Liver (tissue), 9 donors: Measurements from ENCODE around the gene MIPEP. TPM values are rescaled to one million over a fixed set of nuclear protein-coding genes. Genes with fewer than 3 reads are reported as not detected.

ENCODE experiments used
- DNase-seq: peaks from one replicate; pipeline ENCODE4 v3.0.0-alpha.2; 2017; ENCODE audit warnings: low spot score
- H3K27ac ChIP-seq, 2 donors: one replicate each; pipeline ENCODE4 v1.7.0; 2013; ENCODE audit warnings: inconsistent platforms in 2 of 2, low read length in 2 of 2, control low read depth in 1 of 2, low read depth in 1 of 2, mild to moderate bottlenecking in 1 of 2
- H3K27me3 ChIP-seq, 4 donors: one replicate each; pipeline versions ENCODE4 v1.6.1 to v1.7.0; 2013; ENCODE audit warnings: low read length in 3 of 4, inconsistent platforms in 1 of 4, mild to moderate bottlenecking in 1 of 4, moderate library complexity in 1 of 4; ENCODE audit not compliant: control insufficient read depth in 4 of 4, insufficient read depth in 4 of 4
- H3K36me3 ChIP-seq, 4 donors: one replicate each; pipeline versions ENCODE4 v1.6.1 to v1.7.0; 2013; ENCODE audit warnings: low read length in 3 of 4, mild to moderate bottlenecking in 3 of 4, low read depth in 1 of 4, moderate library complexity in 1 of 4; ENCODE audit not compliant: control insufficient read depth in 4 of 4, insufficient read depth in 3 of 4
- H3K4me1 ChIP-seq, 4 donors: one replicate each; pipeline versions ENCODE4 v1.6.1 to v1.7.0; 2013; ENCODE audit warnings: low read length in 3 of 4, mild to moderate bottlenecking in 3 of 4, moderate library complexity in 1 of 4; ENCODE audit not compliant: control insufficient read depth in 4 of 4, insufficient read depth in 4 of 4
- H3K4me3 ChIP-seq, 3 donors: one replicate each; pipeline versions ENCODE4 v1.6.1 to v1.7.0; 2013; ENCODE audit warnings: low read length in 3 of 3, control low read depth in 1 of 3, low read depth in 1 of 3, mild to moderate bottlenecking in 1 of 3
- H3K9ac ChIP-seq, 2 donors: one replicate each; pipeline ENCODE4 v1.7.0; 2013; ENCODE audit warnings: low read length in 2 of 2, mild to moderate bottlenecking in 2 of 2, moderate library complexity in 2 of 2, control low read depth in 1 of 2, low read depth in 1 of 2
- H3K9me3 ChIP-seq, 4 donors: one replicate each; pipeline versions ENCODE4 v1.6.1 to v1.7.0; 2013; ENCODE audit warnings: low read length in 3 of 4; ENCODE audit not compliant: control insufficient read depth in 4 of 4
- ATF3 ChIP-seq: IDR thresholded peaks from 2 replicates; pipeline ENCODE4 v1.6.1; 2016; ENCODE audit warnings: antibody characterized with exemption
- CTCF ChIP-seq: fragments of 150-350 bp; IDR thresholded peaks from 2 replicates; pipeline ENCODE4 v1.5.1; 2017; ENCODE audit warnings: improper control_type of control experiment, low read depth, low read length; ENCODE audit not compliant: missing input control
- EGR1 ChIP-seq, 2 donors: IDR thresholded peaks; 2 replicates each; pipeline ENCODE4 v1.6.1; 2016 to 2018; ENCODE audit warnings: antibody characterized with exemption in 2 of 2, low read depth in 2 of 2
- FOXA1 ChIP-seq: IDR thresholded peaks from 2 replicates; pipeline ENCODE4 v1.6.1; 2016; ENCODE audit warnings: antibody characterized with exemption
- FOXA2 ChIP-seq: IDR thresholded peaks from 2 replicates; pipeline ENCODE4 v1.6.1; 2016; ENCODE audit warnings: antibody characterized with exemption
- GABPA ChIP-seq, 2 donors: IDR thresholded peaks in 1 of 2; conservative IDR thresholded peaks in 1 of 2; 2 replicates each; pipeline ENCODE4 v1.6.1; 2016; ENCODE audit warnings: antibody characterized with exemption in 2 of 2, mild to moderate bottlenecking in 1 of 2, moderate library complexity in 1 of 2
- HNF4A ChIP-seq, 2 donors: conservative IDR thresholded peaks; 2 replicates each; pipeline ENCODE4 v1.6.1; 2016; ENCODE audit warnings: antibody characterized with exemption in 2 of 2, mild to moderate bottlenecking in 2 of 2
- HNF4G ChIP-seq: IDR thresholded peaks from 2 replicates; pipeline ENCODE4 v1.6.1; 2016; ENCODE audit warnings: antibody characterized with exemption
- JUND ChIP-seq, 2 donors: IDR thresholded peaks; 2 replicates each; pipeline ENCODE4 v1.6.1; 2016; ENCODE audit warnings: antibody characterized with exemption in 2 of 2
- NR2F2 ChIP-seq: IDR thresholded peaks from 2 replicates; pipeline ENCODE4 v1.6.1; 2016; ENCODE audit warnings: antibody characterized with exemption
- RAD21 ChIP-seq, 2 donors: IDR thresholded peaks; 2 replicates each; pipeline ENCODE4 v1.6.1; 2016; ENCODE audit warnings: antibody characterized with exemption in 2 of 2, mild to moderate bottlenecking in 2 of 2
- REST ChIP-seq: IDR thresholded peaks from 2 replicates; pipeline ENCODE4 v1.6.1; 2016; ENCODE audit warnings: antibody characterized with exemption, mild to moderate bottlenecking
- RXRA ChIP-seq, 2 donors: IDR thresholded peaks; 2 replicates each; pipeline ENCODE4 v1.6.1; 2017 to 2018; ENCODE audit warnings: antibody characterized with exemption in 2 of 2, mild to moderate bottlenecking in 1 of 2
- SP1 ChIP-seq: IDR thresholded peaks from 2 replicates; pipeline ENCODE4 v1.6.1; 2018; ENCODE audit warnings: antibody characterized with exemption, mild to moderate bottlenecking
- TAF1 ChIP-seq: conservative IDR thresholded peaks from 2 replicates; pipeline ENCODE4 v1.6.1; 2016; ENCODE audit warnings: antibody characterized with exemption, mild to moderate bottlenecking
- YY1 ChIP-seq: IDR thresholded peaks from 2 replicates; pipeline ENCODE4 v1.6.1; 2016; ENCODE audit warnings: antibody characterized with exemption, mild to moderate bottlenecking
- WGBS: extraction: QIAGEN DNeasy Blood & Tissue Kit; methylation state at CpG from one replicate; pipeline ENCODE4 v1.1.7; 2013; 5-methylcytosine and 5-hydroxymethylcytosine counted together
- polyA plus RNA-seq, 2 donors: library from polyadenylated mRNA; stranded (reverse) in 1 of 2; unstranded in 1 of 2; fragments of 200-250 nt in 1 of 2; fragments of >200 nt in 1 of 2; fragmentation: Nextera tagmentation in 1 of 2; extraction: Ambion mirVana in 1 of 2; gene quantifications; one replicate each; pipeline versions ENCODE4 v1.2.1 to v1.2.3, GENCODE V29; 2013 to 2015
- total RNA-seq, 2 donors: library from RNA; depleted of rRNA; stranded (reverse); fragments of >200 nt; gene quantifications; one replicate each; pipeline ENCODE4 v1.2.3, GENCODE V29; 2014
- TF ChIP-seq, protein P1 (sequence below): IDR thresholded peaks from 2 replicates; pipeline ENCODE4 v1.6.1; 2016; ENCODE audit warnings: antibody characterized with exemption
- TF ChIP-seq, protein P2 (sequence below): IDR thresholded peaks from 2 replicates; pipeline ENCODE4 v1.6.1; 2016; ENCODE audit warnings: antibody characterized with exemption
- donor health status: healthy.
- donor health status: healthy.
- donor health status: healthy.
- donor health status: healthy.
- donor health status: healthy.

The MIPEP gene
- total and polyA plus RNA-seq, 4 donors, result 7.4 to 11.7 (median 10.2) TPM

DNA sequence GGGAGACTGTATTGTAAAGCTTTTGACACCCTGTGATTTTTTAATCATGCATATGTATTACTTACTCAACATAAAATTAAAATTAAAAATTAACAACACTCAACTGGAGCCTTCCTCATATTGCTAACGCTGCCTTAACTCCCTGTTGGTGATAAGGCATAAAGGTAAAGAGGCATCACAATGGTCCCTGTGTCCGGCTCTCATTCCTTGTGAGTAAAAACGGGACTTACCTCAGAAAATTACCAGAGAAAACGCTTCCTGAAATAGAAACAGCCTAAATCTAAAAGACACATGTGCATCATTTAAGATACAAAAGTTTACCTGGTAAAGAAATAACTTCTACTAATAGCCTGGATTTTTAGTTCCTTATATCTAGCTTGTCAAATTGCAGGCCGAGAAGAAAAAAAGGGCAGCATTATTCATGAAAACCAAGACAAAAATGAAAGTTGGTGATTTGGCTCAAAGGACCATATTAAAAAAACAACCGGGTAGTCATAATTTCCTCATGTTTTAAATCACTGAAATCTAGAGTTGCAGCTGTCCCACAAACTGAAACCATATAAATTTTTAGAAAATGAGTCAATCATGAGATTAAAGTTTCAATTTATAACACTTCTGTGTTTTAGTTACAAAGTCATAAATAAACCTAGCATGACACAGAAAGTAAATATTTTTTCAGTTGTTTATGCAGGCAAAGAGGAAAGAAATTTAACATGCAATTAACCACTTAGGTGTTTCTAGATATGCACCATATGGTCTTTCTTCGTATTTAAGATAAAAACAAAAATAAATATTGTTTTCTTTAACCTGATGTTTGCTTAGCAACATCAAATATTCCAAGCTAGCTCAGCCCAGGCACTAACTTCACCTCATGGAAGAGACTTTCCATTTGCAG is 94.7 kb downstream of the MIPEP start (continued):
- no peak for TF ChIP-seq CTCF

- Histone ChIP-seq H3K9me3 (no peaks in the 10 kb centered on the region), H3K4me3 (no peak overlapping the region), H3K4me1 (no peaks in the 10 kb centered on the region), H3K27ac (no peak overlapping the region), H3K36me3 (no peaks in the 10 kb centered on the region), H3K9ac (no peak overlapping the region), H3K27me3 (no peaks in the 10 kb centered on the region)
- TF ChIP-seq RXRA (IDR thresholded peaks at IDR 0.05), result no peak
- TF ChIP-seq RAD21 (IDR thresholded peaks at IDR 0.05), result no peak
- TF ChIP-seq ATF3, result no peak
- no peak for TF ChIP-seq CTCF
- no peak for TF ChIP-seq NR2F2
- TF ChIP-seq HNF4G, result no peak
- TF ChIP-seq REST, result no peak
- TF ChIP-seq EGR1 (IDR thresholded peaks at IDR 0.05; ENCODE audit: low read depth in 2 of 2), result no peak
- TF ChIP-seq, protein P1, sequence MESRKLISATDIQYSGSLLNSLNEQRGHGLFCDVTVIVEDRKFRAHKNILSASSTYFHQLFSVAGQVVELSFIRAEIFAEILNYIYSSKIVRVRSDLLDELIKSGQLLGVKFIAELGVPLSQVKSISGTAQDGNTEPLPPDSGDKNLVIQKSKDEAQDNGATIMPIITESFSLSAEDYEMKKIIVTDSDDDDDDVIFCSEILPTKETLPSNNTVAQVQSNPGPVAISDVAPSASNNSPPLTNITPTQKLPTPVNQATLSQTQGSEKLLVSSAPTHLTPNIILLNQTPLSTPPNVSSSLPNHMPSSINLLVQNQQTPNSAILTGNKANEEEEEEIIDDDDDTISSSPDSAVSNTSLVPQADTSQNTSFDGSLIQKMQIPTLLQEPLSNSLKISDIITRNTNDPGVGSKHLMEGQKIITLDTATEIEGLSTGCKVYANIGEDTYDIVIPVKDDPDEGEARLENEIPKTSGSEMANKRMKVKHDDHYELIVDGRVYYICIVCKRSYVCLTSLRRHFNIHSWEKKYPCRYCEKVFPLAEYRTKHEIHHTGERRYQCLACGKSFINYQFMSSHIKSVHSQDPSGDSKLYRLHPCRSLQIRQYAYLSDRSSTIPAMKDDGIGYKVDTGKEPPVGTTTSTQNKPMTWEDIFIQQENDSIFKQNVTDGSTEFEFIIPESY, result no peak
- TF ChIP-seq SP1, result no peak
- TF ChIP-seq FOXA2, result no peak
- TF ChIP-seq YY1, result no peak
- TF ChIP-seq FOXA1, result no peak
- TF ChIP-seq GABPA (IDR thresholded peaks at IDR 0.05 in 1 of 2, conservative IDR thresholded peaks at IDR 0.05 in 1 of 2), result no peak
- TF ChIP-seq TAF1, result no peak
- no peak for TF ChIP-seq JUND (IDR thresholded peaks at IDR 0.05)
- TF ChIP-seq, protein P2, sequence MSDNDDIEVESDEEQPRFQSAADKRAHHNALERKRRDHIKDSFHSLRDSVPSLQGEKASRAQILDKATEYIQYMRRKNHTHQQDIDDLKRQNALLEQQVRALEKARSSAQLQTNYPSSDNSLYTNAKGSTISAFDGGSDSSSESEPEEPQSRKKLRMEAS, result no peak
- TF ChIP-seq HNF4A (conservative IDR thresholded peaks at IDR 0.05), result no peak
- no peak for DNase-seq
- WGBS, result 95% methylated on average over 3 of the region's 3 CpGs
Measured at GRCh38 chr13:23793711-23794110, 95.5 kb downstream of the MIPEP start.
